GM06990 (cell line): ENCODE data around the gene JCHAIN.
"Not testable (repeated sequence)": the region's sequence is repeated elsewhere in the genome, so short reads cannot be mapped to it uniquely, and the experiment has no call there.

Source experiments
- DNase-seq: peaks from one replicate; pipeline ENCODE4 v3.0.0-alpha.2; 2011; ENCODE audit not compliant: insufficient read length; ENCODE audit errors: extremely low read depth
- H3K27me3 ChIP-seq: replicated peaks from 2 replicates; pipeline ENCODE4 v1.6.0; 2011; ENCODE audit warnings: low read length; ENCODE audit not compliant: control insufficient read depth, insufficient read depth
- H3K36me3 ChIP-seq: 2 replicates; pipeline ENCODE4 v1.5.1; 2011; ENCODE audit warnings: low read length; ENCODE audit not compliant: control insufficient read depth, insufficient read depth
- H3K4me3 ChIP-seq: replicated peaks from 2 replicates; pipeline ENCODE4 v1.5.1; 2011; ENCODE audit warnings: low read depth, mild to moderate bottlenecking, control low read depth, low read length
- TF ChIP-seq, protein P1 (sequence below): IDR thresholded peaks from 2 replicates; pipeline ENCODE4 v1.5.1; 2011; ENCODE audit warnings: low read length, control low read depth, mild to moderate bottlenecking, inconsistent platforms; ENCODE audit not compliant: insufficient read depth, poor library complexity, severe bottlenecking

JCHAIN gene

DNA sequence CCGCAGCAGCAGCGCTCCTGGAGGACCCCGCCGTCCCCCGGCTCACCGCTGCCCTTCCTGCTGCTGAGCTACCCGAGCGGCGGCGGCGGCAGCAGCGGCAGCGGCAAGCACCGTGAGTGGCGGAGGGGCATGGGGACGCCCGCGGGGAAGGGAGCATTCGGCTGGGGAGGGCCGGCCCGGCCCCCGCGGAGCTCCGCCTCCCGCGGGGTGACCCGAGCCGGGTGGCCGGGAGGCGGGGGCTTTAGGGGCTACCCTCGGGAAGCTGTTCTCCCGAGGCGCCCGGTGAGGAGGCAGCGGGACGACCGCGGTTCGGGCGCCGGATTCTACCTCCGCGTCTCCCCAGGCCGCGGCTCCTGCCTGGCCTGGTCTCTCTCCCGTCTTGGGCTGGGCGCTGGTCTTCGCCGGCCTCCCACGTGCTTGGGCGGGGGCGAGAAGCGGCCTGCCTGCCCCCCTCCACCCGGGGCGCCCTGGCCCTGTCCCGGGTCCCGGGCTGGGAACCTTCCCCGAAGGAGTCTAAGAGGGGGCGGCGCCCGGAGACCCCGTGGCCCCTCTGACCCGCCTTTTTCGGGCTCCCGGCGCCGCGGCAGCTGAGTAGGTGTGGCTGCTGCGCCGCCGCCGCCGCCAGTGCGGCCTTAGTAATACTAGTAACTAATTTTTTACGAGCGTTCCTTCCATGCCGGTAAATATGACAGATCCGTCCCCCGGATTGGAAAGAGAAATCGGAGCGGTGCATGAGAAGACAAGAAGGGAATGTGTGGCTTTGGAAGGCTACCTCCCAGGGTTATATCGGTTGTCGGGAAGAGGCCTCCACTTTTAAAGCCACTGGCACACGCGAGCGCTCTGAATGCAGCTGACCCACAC lies 39.1 kb upstream of the JCHAIN start:
- Histone ChIP-seq H3K36me3 (no peaks in the 10 kb centered on the region), H3K27me3 (no peaks in the 10 kb centered on the region), H3K4me3 (peak overlapping the region; percentile 74)
- peak; percentile 83 for DNase-seq
- TF ChIP-seq, protein P1, sequence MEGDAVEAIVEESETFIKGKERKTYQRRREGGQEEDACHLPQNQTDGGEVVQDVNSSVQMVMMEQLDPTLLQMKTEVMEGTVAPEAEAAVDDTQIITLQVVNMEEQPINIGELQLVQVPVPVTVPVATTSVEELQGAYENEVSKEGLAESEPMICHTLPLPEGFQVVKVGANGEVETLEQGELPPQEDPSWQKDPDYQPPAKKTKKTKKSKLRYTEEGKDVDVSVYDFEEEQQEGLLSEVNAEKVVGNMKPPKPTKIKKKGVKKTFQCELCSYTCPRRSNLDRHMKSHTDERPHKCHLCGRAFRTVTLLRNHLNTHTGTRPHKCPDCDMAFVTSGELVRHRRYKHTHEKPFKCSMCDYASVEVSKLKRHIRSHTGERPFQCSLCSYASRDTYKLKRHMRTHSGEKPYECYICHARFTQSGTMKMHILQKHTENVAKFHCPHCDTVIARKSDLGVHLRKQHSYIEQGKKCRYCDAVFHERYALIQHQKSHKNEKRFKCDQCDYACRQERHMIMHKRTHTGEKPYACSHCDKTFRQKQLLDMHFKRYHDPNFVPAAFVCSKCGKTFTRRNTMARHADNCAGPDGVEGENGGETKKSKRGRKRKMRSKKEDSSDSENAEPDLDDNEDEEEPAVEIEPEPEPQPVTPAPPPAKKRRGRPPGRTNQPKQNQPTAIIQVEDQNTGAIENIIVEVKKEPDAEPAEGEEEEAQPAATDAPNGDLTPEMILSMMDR = peak; percentile 8

GRCh38 chr4:70704931-70705182 lies 38.5 kb upstream of the JCHAIN start:
- no peak for DNase-seq
- H3K27me3 ChIP-seq = no peaks in the 10 kb centered on the region
- peak overlapping the region; percentile 74 for H3K4me3 ChIP-seq
- H3K36me3 ChIP-seq = no peaks in the 10 kb centered on the region
- TF ChIP-seq, protein P1 = no peak

DNA sequence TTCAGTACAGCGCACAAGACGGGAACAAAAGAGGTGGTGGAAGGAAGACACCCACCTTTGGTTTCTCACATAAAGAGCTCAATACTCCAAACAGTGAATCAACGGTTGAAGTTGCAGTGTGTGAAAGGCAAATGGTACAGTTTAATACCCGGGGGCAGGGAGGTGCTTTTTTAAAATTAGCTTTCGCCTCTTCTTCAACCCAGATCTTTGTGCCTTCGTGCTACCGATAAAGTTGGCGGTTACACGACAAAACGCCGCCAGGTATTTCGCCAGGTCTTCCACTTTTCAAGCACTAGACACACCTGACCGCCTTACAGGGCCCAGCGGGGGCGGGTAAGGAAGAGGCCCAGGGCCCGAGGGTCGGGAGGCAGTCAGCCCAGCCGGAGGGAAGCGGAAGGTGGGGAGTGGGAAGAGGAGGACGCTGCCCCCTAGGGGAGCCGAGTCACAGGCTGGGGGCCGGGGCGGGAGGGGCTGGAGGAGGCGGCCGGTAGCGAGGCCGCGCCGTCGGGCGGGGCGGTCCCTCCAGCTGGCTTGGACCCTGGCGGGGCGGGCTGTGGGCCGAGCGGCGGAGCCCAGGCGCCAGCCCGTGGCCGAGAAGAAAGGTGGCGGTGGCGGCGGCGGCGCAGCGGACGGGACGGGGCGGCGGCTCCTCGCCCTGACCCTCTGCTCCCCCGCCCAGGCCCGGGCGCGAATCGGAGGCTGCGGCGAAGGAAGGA lies 38.1 kb upstream of the JCHAIN start:
- no peaks in the 10 kb centered on the region for H3K36me3 ChIP-seq
- TF ChIP-seq, protein P1 = peak; percentile 51
- no peaks in the 10 kb centered on the region for H3K27me3 ChIP-seq
- H3K4me3 ChIP-seq = peak overlapping the region; percentile 74
- peak; percentile 83 for DNase-seq

GRCh38 chr4:70703619-70704214 lies 37.4 kb upstream of the JCHAIN start:
- no peaks in the 10 kb centered on the region for H3K36me3 ChIP-seq
- TF ChIP-seq, protein P1 = no peak
- H3K27me3 ChIP-seq = no peaks in the 10 kb centered on the region
- no peak for DNase-seq
- peak overlapping the region; percentile 74 for H3K4me3 ChIP-seq

GRCh38 chr4:70702592-70702991 lies 36.3 kb upstream of the JCHAIN start:
- not testable (repeated sequence) for H3K36me3 ChIP-seq, H3K27me3 ChIP-seq, H3K4me3 ChIP-seq, DNase-seq

GRCh38 chr4:70701271-70701670 lies 35.0 kb upstream of the JCHAIN start:
- Histone ChIP-seq H3K27me3 (no peaks in the 10 kb centered on the region), H3K36me3 (no peaks in the 10 kb centered on the region), H3K4me3 (no peak overlapping the region)
- DNase-seq = no peak
- TF ChIP-seq, protein P1 = no peak
